Thyroid gland (tissue), 4 donors: ENCODE results near the gene SP3.

Experiments
- POLR2A ChIP-seq, 2 donors: fragments of 450-650 bp; IDR thresholded peaks; one replicate each; pipeline ENCODE4 v1.6.1; 2017; ENCODE audit warnings: antibody characterized with exemption in 2 of 2, mild to moderate bottlenecking in 2 of 2, moderate library complexity in 1 of 2
- TF ChIP-seq, protein P1 (sequence below), 6 experiments: fragments of 200-600 bp in 3 of 6; fragments of 450-650 bp in 3 of 6; sonication (generic) in 3 of 6; IDR thresholded peaks; one replicate each; pipeline ENCODE4 v1.5.1; 2016 to 2019; ENCODE audit warnings: antibody characterized with exemption in 6 of 6, mild to moderate bottlenecking in 2 of 6, inconsistent platforms in 1 of 6, moderate library complexity in 1 of 6

DNA sequence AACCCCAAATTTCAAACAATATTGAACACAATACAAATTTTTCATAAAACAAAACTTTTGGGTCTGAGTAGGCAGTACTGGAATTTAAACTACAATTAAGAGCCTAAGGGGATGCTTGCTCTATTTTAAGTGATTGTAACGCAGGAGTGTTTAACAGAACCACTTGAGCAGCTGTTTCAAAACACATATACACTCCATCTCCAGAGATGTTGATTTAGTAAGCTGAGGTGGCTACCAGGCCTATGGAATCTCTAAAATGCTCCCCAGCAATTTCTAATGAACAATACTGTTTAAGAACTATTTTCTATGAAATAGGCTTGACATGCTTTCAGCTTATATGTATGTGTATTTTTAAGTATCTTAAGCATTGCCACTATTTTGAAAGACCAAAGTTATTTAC, 58.5 kb downstream of the SP3 start:
- TF ChIP-seq POLR2A (IDR thresholded peaks at IDR 0.05): no peak
- TF ChIP-seq, protein P1, sequence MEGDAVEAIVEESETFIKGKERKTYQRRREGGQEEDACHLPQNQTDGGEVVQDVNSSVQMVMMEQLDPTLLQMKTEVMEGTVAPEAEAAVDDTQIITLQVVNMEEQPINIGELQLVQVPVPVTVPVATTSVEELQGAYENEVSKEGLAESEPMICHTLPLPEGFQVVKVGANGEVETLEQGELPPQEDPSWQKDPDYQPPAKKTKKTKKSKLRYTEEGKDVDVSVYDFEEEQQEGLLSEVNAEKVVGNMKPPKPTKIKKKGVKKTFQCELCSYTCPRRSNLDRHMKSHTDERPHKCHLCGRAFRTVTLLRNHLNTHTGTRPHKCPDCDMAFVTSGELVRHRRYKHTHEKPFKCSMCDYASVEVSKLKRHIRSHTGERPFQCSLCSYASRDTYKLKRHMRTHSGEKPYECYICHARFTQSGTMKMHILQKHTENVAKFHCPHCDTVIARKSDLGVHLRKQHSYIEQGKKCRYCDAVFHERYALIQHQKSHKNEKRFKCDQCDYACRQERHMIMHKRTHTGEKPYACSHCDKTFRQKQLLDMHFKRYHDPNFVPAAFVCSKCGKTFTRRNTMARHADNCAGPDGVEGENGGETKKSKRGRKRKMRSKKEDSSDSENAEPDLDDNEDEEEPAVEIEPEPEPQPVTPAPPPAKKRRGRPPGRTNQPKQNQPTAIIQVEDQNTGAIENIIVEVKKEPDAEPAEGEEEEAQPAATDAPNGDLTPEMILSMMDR (IDR thresholded peaks at IDR 0.05): no peak
